Kidney (tissue), 14 donors: ENCODE data around the gene ZFP36L2. TPM values are rescaled to one million over a fixed set of nuclear protein-coding genes. Genes with fewer than 3 reads are reported as not detected.

Source experiments
- DNase-seq, 5 donors: peaks; one replicate each; pipeline ENCODE4 v3.0.0-alpha.2; 2013 to 2020
- FAIRE-seq: peaks from 2 replicates; lab custom pipeline; 2012; peaks lifted over from hg19 to GRCh38; lab: Jason Lieb, UNC
- H3K27ac ChIP-seq, 2 donors: one replicate each; pipeline ENCODE4 v1.7.0; 2013; ENCODE audit warnings: low read depth in 2 of 2, low read length in 2 of 2, inconsistent platforms in 1 of 2
- H3K27me3 ChIP-seq: one replicate; pipeline ENCODE4 v1.7.1; 2013; ENCODE audit warnings: low read length, inconsistent platforms; ENCODE audit not compliant: control insufficient read depth, insufficient read depth
- H3K36me3 ChIP-seq, 3 donors: one replicate each; pipeline versions ENCODE4 v1.7.0 to v1.7.1; 2013; ENCODE audit warnings: low read length in 3 of 3, control low read depth in 1 of 3, inconsistent platforms in 1 of 3; ENCODE audit not compliant: insufficient read depth in 3 of 3, control insufficient read depth in 2 of 3
- H3K4me1 ChIP-seq, 3 donors: one replicate each; pipeline versions ENCODE4 v1.7.0 to v1.7.1; 2013; ENCODE audit warnings: low read length in 3 of 3, inconsistent platforms in 1 of 3, low read depth in 1 of 3; ENCODE audit not compliant: control insufficient read depth in 2 of 3, insufficient read depth in 2 of 3
- H3K4me3 ChIP-seq, 3 donors: one replicate each; pipeline versions ENCODE4 v1.7.0 to v1.8.1; 2013; ENCODE audit warnings: low read length in 3 of 3, control low read depth in 1 of 3, inconsistent platforms in 1 of 3
- H3K9ac ChIP-seq, 3 donors: one replicate each; pipeline versions ENCODE4 v1.7.0 to v1.7.1; 2013; ENCODE audit warnings: low read length in 3 of 3, control low read depth in 1 of 3, inconsistent platforms in 1 of 3
- H3K9me3 ChIP-seq, 3 donors: one replicate each; pipeline versions ENCODE4 v1.7.0 to v1.7.1; 2013; ENCODE audit warnings: low read length in 3 of 3, control low read depth in 1 of 3, inconsistent platforms in 1 of 3; ENCODE audit not compliant: control insufficient read depth in 2 of 3, insufficient read depth in 1 of 3
- intact Hi-C: fragments of 100-400 bp; cut with DNase I; formaldehyde crosslinking; loops from one replicate; pipeline ENCODE4 v1.11.1; 2022
- polyA plus RNA-seq: library from polyadenylated mRNA; stranded (reverse); fragments of 350-450 nt; fragmentation: Illumina TruSeq; extraction: RNeasy Lipid Tissue Mini Kit (QIAGEN cat#74804); gene quantifications from one replicate; pipeline ENCODE4 v1.2.3, GENCODE V29; 2014; ENCODE audit warnings: low read depth, low replicate concordance; ENCODE audit not compliant: insufficient read depth
- total RNA-seq: library from RNA; stranded (reverse); fragmentation: NEBNext Ultra II Directional; extraction: Animal tissue kit (Norgen Biotek cat#: 25700); gene quantifications from one replicate; pipeline ENCODE4 v1.2.1, GENCODE V29; 2021
- TF ChIP-seq, protein P1 (sequence below): IDR thresholded peaks from 3 replicates; pipeline ENCODE4 v1.5.1; 2012; ENCODE audit warnings: mild to moderate bottlenecking, moderate library complexity, borderline replicate concordance; ENCODE audit not compliant: insufficient read depth; ENCODE audit errors: extremely low read depth
- donor health status: control.
- donor health status: control.
- donor health status: control.
- donor health status: control.
- donor health status: control.
- donor health status: DM: yes; HTN: yes; CAD: no.
- donor health status: Normal renal cell carcinoma (clear cell type).

ZFP36L2 gene
- total and polyA plus RNA-seq, 2 donors from 2014 or later, result 35.4 to 247 TPM

DNA sequence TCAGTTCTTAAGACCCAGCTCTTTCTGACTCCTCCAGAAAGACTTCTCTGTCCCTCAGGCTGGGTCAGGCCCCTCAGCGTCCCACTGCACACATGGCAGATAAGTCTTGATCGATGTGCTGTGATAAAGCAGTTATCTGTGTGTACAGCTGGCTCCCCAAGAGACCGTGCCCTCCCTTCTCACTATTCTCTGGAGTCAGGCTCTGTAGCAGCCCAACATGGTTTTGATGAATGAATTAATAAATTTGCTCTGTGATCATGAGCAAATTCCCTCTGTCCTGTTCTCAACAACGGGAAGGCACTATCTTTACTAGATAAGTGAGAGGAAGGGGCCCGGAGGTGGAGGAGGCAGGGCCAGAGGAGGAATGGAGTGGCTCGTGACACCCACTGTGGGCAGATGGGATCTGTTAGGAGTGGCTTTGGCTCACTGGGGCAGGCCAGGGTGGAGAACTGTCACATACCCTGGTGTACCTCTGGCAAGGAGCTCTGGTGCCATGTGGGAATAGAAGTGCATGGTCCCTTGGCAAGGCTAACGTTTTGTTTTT, 48.3 kb downstream of the ZFP36L2 start:
- TF ChIP-seq, protein P1, sequence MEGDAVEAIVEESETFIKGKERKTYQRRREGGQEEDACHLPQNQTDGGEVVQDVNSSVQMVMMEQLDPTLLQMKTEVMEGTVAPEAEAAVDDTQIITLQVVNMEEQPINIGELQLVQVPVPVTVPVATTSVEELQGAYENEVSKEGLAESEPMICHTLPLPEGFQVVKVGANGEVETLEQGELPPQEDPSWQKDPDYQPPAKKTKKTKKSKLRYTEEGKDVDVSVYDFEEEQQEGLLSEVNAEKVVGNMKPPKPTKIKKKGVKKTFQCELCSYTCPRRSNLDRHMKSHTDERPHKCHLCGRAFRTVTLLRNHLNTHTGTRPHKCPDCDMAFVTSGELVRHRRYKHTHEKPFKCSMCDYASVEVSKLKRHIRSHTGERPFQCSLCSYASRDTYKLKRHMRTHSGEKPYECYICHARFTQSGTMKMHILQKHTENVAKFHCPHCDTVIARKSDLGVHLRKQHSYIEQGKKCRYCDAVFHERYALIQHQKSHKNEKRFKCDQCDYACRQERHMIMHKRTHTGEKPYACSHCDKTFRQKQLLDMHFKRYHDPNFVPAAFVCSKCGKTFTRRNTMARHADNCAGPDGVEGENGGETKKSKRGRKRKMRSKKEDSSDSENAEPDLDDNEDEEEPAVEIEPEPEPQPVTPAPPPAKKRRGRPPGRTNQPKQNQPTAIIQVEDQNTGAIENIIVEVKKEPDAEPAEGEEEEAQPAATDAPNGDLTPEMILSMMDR, result no peak
- intact Hi-C loops, result no loop called here
- no peaks in the 10 kb centered on the region for H3K27me3 ChIP-seq
- no peak for FAIRE-seq
- peak overlapping the region; percentile 66 to 78 for H3K27ac ChIP-seq
- H3K36me3 ChIP-seq, result no peaks in the 10 kb centered on the region
- peaks cover 0 to 14% (median 4%) of the 10 kb centered on the region in 3 donors for H3K9me3 ChIP-seq
- H3K4me3 ChIP-seq, result no peak overlapping the region
- H3K9ac ChIP-seq, result peak overlapping the region in 2 of 3 donors; percentile 20 to 28
- H3K4me1 ChIP-seq, result peaks cover 0 to 14% (median 10%) of the 10 kb centered on the region in 3 donors
- DNase-seq, result no peak

DNA sequence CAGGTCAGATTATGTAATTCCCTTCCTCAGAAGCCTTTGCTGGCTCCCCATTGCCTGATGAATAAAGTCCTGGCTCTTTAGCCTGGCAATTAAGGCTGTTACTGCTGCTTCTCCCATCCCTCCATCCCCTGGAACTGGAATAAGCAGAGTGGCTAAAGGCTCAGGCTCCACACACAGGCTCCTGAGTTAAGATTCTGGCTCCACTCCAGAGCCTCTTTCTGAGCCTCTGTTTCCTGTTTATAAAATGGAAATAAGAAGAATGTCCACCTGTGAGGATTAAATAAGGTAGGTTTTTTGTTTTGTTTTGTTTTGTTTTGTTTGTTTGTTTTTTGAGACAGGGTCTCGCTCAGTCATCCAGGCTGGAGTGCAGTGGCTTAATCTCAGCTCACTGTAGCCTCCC, 50.0 kb downstream of the ZFP36L2 start:
- Histone ChIP-seq H3K4me3 (no peak overlapping the region), H3K9me3 (peaks cover 0 to 14% (median 4%) of the 10 kb centered on the region in 3 donors), H3K27ac (no peak overlapping the region), H3K36me3 (no peaks in the 10 kb centered on the region), H3K4me1 (peaks cover 0 to 14% (median 10%) of the 10 kb centered on the region in 3 donors), H3K9ac (no peak overlapping the region), H3K27me3 (no peaks in the 10 kb centered on the region)
- intact Hi-C loops, result no loop called here
- FAIRE-seq (no peak), DNase-seq (no peak)
- TF ChIP-seq, protein P1, result no peak

DNA sequence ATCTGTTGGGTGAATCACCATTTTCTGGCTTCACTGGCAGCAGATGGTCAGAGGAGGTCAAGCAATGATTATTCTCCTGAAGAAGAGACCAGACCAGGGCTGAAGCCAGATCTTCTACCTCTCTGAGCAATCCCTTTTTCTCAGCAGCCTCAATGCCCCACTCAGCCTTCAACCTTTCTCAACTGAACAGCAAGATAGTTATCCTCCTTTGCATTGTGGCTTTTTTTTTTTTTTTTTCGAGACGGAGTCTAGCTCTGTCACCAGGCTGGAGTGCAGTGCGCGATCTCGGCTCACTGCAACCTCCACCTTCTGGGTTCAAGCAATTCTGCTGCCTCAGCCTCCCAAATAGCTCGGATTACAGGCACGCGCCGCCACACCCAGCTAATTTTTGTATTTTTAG, 50.5 kb downstream of the ZFP36L2 start:
- Histone ChIP-seq H3K27ac (no peak overlapping the region), H3K4me1 (peaks cover 0 to 16% (median 10%) of the 10 kb centered on the region in 3 donors), H3K36me3 (no peaks in the 10 kb centered on the region), H3K27me3 (no peaks in the 10 kb centered on the region), H3K4me3 (no peak overlapping the region), H3K9me3 (peaks cover 0 to 14% (median 4%) of the 10 kb centered on the region in 3 donors), H3K9ac (no peak overlapping the region)
- DNase-seq (no peak), FAIRE-seq (no peak)
- TF ChIP-seq, protein P1, result no peak
- intact Hi-C loops, result no loop called here
